CD8-positive, alpha-beta memory T cell (primary cell): Measurements from ENCODE around the gene ENDOV. TPM values are rescaled to one million over a fixed set of nuclear protein-coding genes. Genes with fewer than 3 reads are reported as not detected.

Source experiments
- CTCF ChIA-PET: fragments of 350-600 bp; sonication (Branson Sonifier 250); formaldehyde crosslinking; loops from one replicate; lab custom pipeline; 2021; ENCODE audit warnings: antibody characterized with exemption; lab: Charles Lee
- POLR2A ChIA-PET: fragments of 350-600 bp; sonication (Branson Sonifier 250); formaldehyde crosslinking; loops from one replicate; lab custom pipeline; 2021; ENCODE audit warnings: antibody characterized with exemption; lab: Charles Lee
- DNase-seq, 5 donors: peaks; one replicate each; pipeline versions ENCODE4 v3.0.0 to v3.0.0-alpha.2; 2020 to 2022; ENCODE audit warnings: mixed read lengths in 1 of 5
- H3K27ac ChIP-seq: one replicate; pipeline ENCODE4 v1.7.0; 2013; ENCODE audit warnings: low read depth, mild to moderate bottlenecking, low read length, moderate library complexity
- H3K27me3 ChIP-seq: 2 replicates; pipeline ENCODE4 v1.7.0; 2013; ENCODE audit warnings: low read length, mild to moderate bottlenecking; ENCODE audit not compliant: insufficient read depth, poor library complexity, severe bottlenecking
- H3K36me3 ChIP-seq: 2 replicates; pipeline ENCODE4 v1.7.0; 2013; ENCODE audit warnings: mild to moderate bottlenecking, low read length, moderate library complexity; ENCODE audit not compliant: insufficient read depth
- H3K4me1 ChIP-seq: 2 replicates; pipeline ENCODE4 v1.7.0; 2013; ENCODE audit warnings: mild to moderate bottlenecking, low read length, moderate library complexity; ENCODE audit not compliant: insufficient read depth
- H3K4me3 ChIP-seq: 2 replicates; pipeline ENCODE4 v1.7.0; 2013; ENCODE audit warnings: mild to moderate bottlenecking, low read length
- H3K9me3 ChIP-seq: 2 replicates; pipeline ENCODE4 v1.7.0; 2013; ENCODE audit warnings: mild to moderate bottlenecking, low read length
- H3K27ac Mint-ChIP-seq, 8 donors: one replicate each; pipeline ENCODE4 v1.8.0; 2020 to 2021; ENCODE audit warnings: mixed read lengths in 8 of 8, mild to moderate bottlenecking in 6 of 8, inconsistent platforms in 3 of 8, moderate library complexity in 3 of 8
- H3K27me3 Mint-ChIP-seq, 2 donors: one replicate each; pipeline ENCODE4 v1.8.0; 2020 to 2021; ENCODE audit warnings: mixed read lengths in 2 of 2, mild to moderate bottlenecking in 1 of 2, moderate library complexity in 1 of 2
- H3K36me3 Mint-ChIP-seq, 3 donors: one replicate each; pipeline ENCODE4 v1.8.0; 2020 to 2021; ENCODE audit warnings: mixed read lengths in 3 of 3, inconsistent platforms in 1 of 3, mild to moderate bottlenecking in 1 of 3
- H3K4me1 Mint-ChIP-seq, 3 donors: one replicate each; pipeline ENCODE4 v1.8.0; 2020 to 2021; ENCODE audit warnings: mixed read lengths in 3 of 3, inconsistent platforms in 1 of 3, mild to moderate bottlenecking in 1 of 3
- H3K4me3 Mint-ChIP-seq, 7 donors: one replicate each; pipeline ENCODE4 v1.8.0; 2020 to 2021; ENCODE audit warnings: mixed read lengths in 7 of 7, mild to moderate bottlenecking in 6 of 7, moderate library complexity in 4 of 7, inconsistent platforms in 2 of 7
- H3K9me3 Mint-ChIP-seq, 5 donors: one replicate each; pipeline ENCODE4 v1.8.0; 2020 to 2022; ENCODE audit warnings: mixed read lengths in 5 of 5, mild to moderate bottlenecking in 3 of 5, moderate library complexity in 2 of 5, inconsistent platforms in 1 of 5
- polyA plus RNA-seq: library from polyadenylated mRNA; unstranded; fragments of 300-500 nt; fragmentation: Illumina TruSeq; gene quantifications from one replicate; pipeline ENCODE4 v1.2.3, GENCODE V29; 2021
- total RNA-seq, 2 experiments: library from RNA; stranded (reverse); gene quantifications; one replicate each; pipeline ENCODE4 v1.2.3, GENCODE V29; 2021

The ENDOV gene
- total and polyA plus RNA-seq, 3 experiments from 2014 or later: 8.5 to 16.8 (median 12.4) TPM

- POLR2A ChIA-PET: no interaction called here
- CTCF ChIA-PET: no interaction called here
- peaks cover 20 to 27% (median 25%) of the 10 kb centered on the region in 3 donors for H3K4me1 Mint-ChIP-seq
- H3K36me3 Mint-ChIP-seq: no peaks in the 10 kb centered on the region
- peak overlapping the region in 1 of 8 donors; percentile 62 for H3K27ac Mint-ChIP-seq
- Histone ChIP-seq H3K27me3 (peaks cover 48% of the 10 kb centered on the region), H3K4me1 (peaks cover 28% of the 10 kb centered on the region), H3K9me3 (no peaks in the 10 kb centered on the region), H3K36me3 (no peaks in the 10 kb centered on the region), H3K4me3 (no peak overlapping the region), H3K27ac (no peak overlapping the region)
- no peak overlapping the region for H3K4me3 Mint-ChIP-seq
- no peak for DNase-seq
- peaks cover 51 to 66% of the 10 kb centered on the region in 2 donors for H3K27me3 Mint-ChIP-seq
- no peaks in the 10 kb centered on the region for H3K9me3 Mint-ChIP-seq
These were observed 58.0 kb downstream of the ENDOV start for GRCh38 chr17:80472996-80473395.

- POLR2A ChIA-PET: no interaction called here
- Mint-ChIP-seq H3K27me3 (peaks cover 47 to 59% of the 10 kb centered on the region in 2 donors), H3K4me1 (peaks cover 20 to 27% (median 25%) of the 10 kb centered on the region in 3 donors), H3K36me3 (no peaks in the 10 kb centered on the region), H3K9me3 (no peaks in the 10 kb centered on the region), H3K4me3 (peak overlapping the region in 1 of 7 donors; percentile 40), H3K27ac (no peak overlapping the region)
- Histone ChIP-seq H3K36me3 (no peaks in the 10 kb centered on the region), H3K9me3 (no peaks in the 10 kb centered on the region), H3K4me3 (no peak overlapping the region), H3K27ac (no peak overlapping the region), H3K27me3 (peaks cover 42% of the 10 kb centered on the region), H3K4me1 (peaks cover 28% of the 10 kb centered on the region)
- DNase-seq: no peak
- CTCF ChIA-PET: no interaction called here
These were observed 58.7 kb downstream of the ENDOV start for GRCh38 chr17:80473701-80474100.

- ChIA-PET POLR2A (no interaction called here), CTCF (no interaction called here)
- peaks cover 48 to 59% of the 10 kb centered on the region in 2 donors for H3K27me3 Mint-ChIP-seq
- peaks cover 39% of the 10 kb centered on the region for H3K27me3 ChIP-seq
- H3K4me3 ChIP-seq: no peak overlapping the region
- peaks cover 23 to 32% (median 25%) of the 10 kb centered on the region in 3 donors for H3K4me1 Mint-ChIP-seq
- no peaks in the 10 kb centered on the region for H3K36me3 Mint-ChIP-seq
- H3K36me3 ChIP-seq: no peaks in the 10 kb centered on the region
- H3K4me3 Mint-ChIP-seq: peak overlapping the region; percentile 25 to 85 (median 64)
- H3K27ac Mint-ChIP-seq: peak overlapping the region in 2 of 8 donors; percentile 63 to 71
- H3K4me1 ChIP-seq: peaks cover 28% of the 10 kb centered on the region
- DNase-seq: peak in 1 of 5 donors; percentile 6
- no peaks in the 10 kb centered on the region for H3K9me3 ChIP-seq
- H3K27ac ChIP-seq: no peak overlapping the region
- H3K9me3 Mint-ChIP-seq: no peaks in the 10 kb centered on the region
These were observed 59.4 kb downstream of the ENDOV start for GRCh38 chr17:80474231-80474960.

GRCh38 chr17:80474961-80475909 is 60.3 kb downstream of the ENDOV start:
- Mint-ChIP-seq H3K4me3 (peak overlapping the region; percentile 25 to 85 (median 64)), H3K27me3 (peaks cover 52 to 62% of the 10 kb centered on the region in 2 donors), H3K27ac (peak overlapping the region in 1 of 8 donors; percentile 71), H3K36me3 (no peaks in the 10 kb centered on the region), H3K9me3 (no peaks in the 10 kb centered on the region), H3K4me1 (peaks cover 23 to 32% (median 25%) of the 10 kb centered on the region in 3 donors)
- H3K4me3 ChIP-seq: peak overlapping the region; percentile 34
- peak in 1 of 5 donors; percentile 10 for DNase-seq
- H3K4me1 ChIP-seq: peaks cover 28% of the 10 kb centered on the region
- ChIA-PET CTCF (no interaction called here), POLR2A (no interaction called here)
- H3K27ac ChIP-seq: no peak overlapping the region
- H3K36me3 ChIP-seq: no peaks in the 10 kb centered on the region
- no peaks in the 10 kb centered on the region for H3K9me3 ChIP-seq
- peaks cover 39% of the 10 kb centered on the region for H3K27me3 ChIP-seq

GRCh38 chr17:80475910-80476876 is 61.2 kb downstream of the ENDOV start, which contains the start of gene NPTX1:
NPTX1 (minus strand) TSS chr17:80476607; CDS start chr17:80476446, 161 bp downstream.
- Histone ChIP-seq H3K4me1 (peaks cover 28% of the 10 kb centered on the region), H3K9me3 (no peaks in the 10 kb centered on the region), H3K4me3 (no peak within 1 kb of the TSS), H3K36me3 (no peaks in the 10 kb centered on the region), H3K27ac (no peak within 1 kb of the TSS), H3K27me3 (peaks cover 39% of the 10 kb centered on the region)
- Mint-ChIP-seq H3K27me3 (peaks cover 57 to 63% of the 10 kb centered on the region in 2 donors), H3K4me1 (peaks cover 23 to 32% (median 24%) of the 10 kb centered on the region in 3 donors), H3K9me3 (no peaks in the 10 kb centered on the region), H3K4me3 (peak within 1 kb of the TSS; percentile 25 to 85 (median 64)), H3K27ac (no peak within 1 kb of the TSS), H3K36me3 (no peaks in the 10 kb centered on the region)
- POLR2A ChIA-PET: no interaction called here
- peak in 1 of 5 donors; percentile 9 for DNase-seq
- CTCF ChIA-PET: no interaction called here

- ChIA-PET POLR2A (no interaction called here), CTCF (no interaction called here)
- no peak for DNase-seq
- no peaks in the 10 kb centered on the region for H3K9me3 ChIP-seq
- H3K4me1 ChIP-seq: peaks cover 26% of the 10 kb centered on the region
- no peak overlapping the region for H3K27ac ChIP-seq
- H3K4me3 Mint-ChIP-seq: peak overlapping the region in 2 of 7 donors; percentile 13 to 17
- H3K36me3 ChIP-seq: no peaks in the 10 kb centered on the region
- peaks cover 15 to 26% (median 16%) of the 10 kb centered on the region in 3 donors for H3K4me1 Mint-ChIP-seq
- no peak overlapping the region for H3K4me3 ChIP-seq
- H3K27me3 ChIP-seq: peaks cover 39% of the 10 kb centered on the region
- peaks cover 54 to 63% of the 10 kb centered on the region in 2 donors for H3K27me3 Mint-ChIP-seq
- no peaks in the 10 kb centered on the region for H3K36me3 Mint-ChIP-seq
- no peaks in the 10 kb centered on the region for H3K9me3 Mint-ChIP-seq
- H3K27ac Mint-ChIP-seq: no peak overlapping the region
These were observed 62.1 kb downstream of the ENDOV start for GRCh38 chr17:80476877-80477646.
